HEK293 (cell line): ENCODE results near the gene SLC26A8.

Experiments used
- ZNF302 ChIP-seq: fragments of 450-650 bp; formaldehyde crosslinking; IDR thresholded peaks from 2 replicates; pipeline ENCODE4 v1.5.1; 2016; ENCODE audit warnings: missing biosample characterization, missing genetic modification characterization, low read depth
- ZNF830 ChIP-seq: fragments of 450-650 bp; IDR thresholded peaks from 2 replicates; pipeline ENCODE4 v1.5.0; 2018; ENCODE audit warnings: missing biosample characterization, missing genetic modification characterization, low read depth, mild to moderate bottlenecking, moderate library complexity
- ZSCAN30 ChIP-seq: fragments of 450-650 bp; IDR thresholded peaks from 2 replicates; pipeline ENCODE4 v1.5.1; 2018; ENCODE audit warnings: missing biosample characterization, mild to moderate bottlenecking, missing genetic modification characterization, moderate library complexity
- TF ChIP-seq, protein P1 (sequence below): fragments of 450-650 bp; formaldehyde crosslinking; IDR thresholded peaks from 2 replicates; pipeline ENCODE4 v1.5.1; 2016; ENCODE audit warnings: missing biosample characterization, missing genetic modification characterization

DNA sequence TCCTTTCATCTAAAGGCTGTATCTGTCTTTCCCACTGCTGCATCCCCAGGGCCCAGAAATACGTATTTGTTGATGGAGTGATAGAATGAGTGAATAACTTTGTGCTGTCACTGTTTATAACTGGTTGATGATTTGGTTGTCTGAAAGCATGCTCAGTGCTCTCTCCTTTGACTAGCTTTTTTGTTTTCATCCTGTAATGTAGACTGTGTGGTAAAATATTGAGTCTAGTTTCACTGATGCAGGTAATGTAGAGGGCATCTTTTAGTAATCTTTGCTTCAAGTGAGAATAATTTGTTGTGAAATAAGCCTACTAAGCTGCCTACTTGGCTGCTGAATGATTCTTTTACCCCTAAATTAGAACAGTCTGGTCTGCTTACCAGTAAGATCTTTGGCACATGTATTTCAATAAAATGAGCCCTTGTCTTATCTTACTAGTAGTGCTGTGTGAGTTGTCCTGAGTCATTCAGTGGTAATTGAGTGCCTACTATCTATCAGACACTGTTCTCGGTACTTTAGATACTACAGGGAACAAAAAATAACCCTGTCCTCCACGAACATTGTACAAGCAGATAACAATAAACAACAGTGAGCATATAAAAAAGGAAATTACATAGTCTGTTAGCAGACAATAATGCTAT lies 43.1 kb upstream of the SLC26A8 start:
- TF ChIP-seq, protein P1, sequence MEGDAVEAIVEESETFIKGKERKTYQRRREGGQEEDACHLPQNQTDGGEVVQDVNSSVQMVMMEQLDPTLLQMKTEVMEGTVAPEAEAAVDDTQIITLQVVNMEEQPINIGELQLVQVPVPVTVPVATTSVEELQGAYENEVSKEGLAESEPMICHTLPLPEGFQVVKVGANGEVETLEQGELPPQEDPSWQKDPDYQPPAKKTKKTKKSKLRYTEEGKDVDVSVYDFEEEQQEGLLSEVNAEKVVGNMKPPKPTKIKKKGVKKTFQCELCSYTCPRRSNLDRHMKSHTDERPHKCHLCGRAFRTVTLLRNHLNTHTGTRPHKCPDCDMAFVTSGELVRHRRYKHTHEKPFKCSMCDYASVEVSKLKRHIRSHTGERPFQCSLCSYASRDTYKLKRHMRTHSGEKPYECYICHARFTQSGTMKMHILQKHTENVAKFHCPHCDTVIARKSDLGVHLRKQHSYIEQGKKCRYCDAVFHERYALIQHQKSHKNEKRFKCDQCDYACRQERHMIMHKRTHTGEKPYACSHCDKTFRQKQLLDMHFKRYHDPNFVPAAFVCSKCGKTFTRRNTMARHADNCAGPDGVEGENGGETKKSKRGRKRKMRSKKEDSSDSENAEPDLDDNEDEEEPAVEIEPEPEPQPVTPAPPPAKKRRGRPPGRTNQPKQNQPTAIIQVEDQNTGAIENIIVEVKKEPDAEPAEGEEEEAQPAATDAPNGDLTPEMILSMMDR (tag by site-specific recombination): no peak
- TF ChIP-seq ZNF830 (tag by site-specific recombination): no peak
- TF ChIP-seq ZNF302 (tag by site-specific recombination): no peak
- TF ChIP-seq ZSCAN30 (tag by site-specific recombination): no peak
